ENCODE data around the gene OSBPL5. TPM values are rescaled to one million over a fixed set of nuclear protein-coding genes. Genes with fewer than 3 reads are reported as not detected.

OSBPL5 gene
- total and polyA plus RNA-seq, 4 experiments from 2014 or later: 0.75 to 5.2 (median 2.9) TPM

DNA sequence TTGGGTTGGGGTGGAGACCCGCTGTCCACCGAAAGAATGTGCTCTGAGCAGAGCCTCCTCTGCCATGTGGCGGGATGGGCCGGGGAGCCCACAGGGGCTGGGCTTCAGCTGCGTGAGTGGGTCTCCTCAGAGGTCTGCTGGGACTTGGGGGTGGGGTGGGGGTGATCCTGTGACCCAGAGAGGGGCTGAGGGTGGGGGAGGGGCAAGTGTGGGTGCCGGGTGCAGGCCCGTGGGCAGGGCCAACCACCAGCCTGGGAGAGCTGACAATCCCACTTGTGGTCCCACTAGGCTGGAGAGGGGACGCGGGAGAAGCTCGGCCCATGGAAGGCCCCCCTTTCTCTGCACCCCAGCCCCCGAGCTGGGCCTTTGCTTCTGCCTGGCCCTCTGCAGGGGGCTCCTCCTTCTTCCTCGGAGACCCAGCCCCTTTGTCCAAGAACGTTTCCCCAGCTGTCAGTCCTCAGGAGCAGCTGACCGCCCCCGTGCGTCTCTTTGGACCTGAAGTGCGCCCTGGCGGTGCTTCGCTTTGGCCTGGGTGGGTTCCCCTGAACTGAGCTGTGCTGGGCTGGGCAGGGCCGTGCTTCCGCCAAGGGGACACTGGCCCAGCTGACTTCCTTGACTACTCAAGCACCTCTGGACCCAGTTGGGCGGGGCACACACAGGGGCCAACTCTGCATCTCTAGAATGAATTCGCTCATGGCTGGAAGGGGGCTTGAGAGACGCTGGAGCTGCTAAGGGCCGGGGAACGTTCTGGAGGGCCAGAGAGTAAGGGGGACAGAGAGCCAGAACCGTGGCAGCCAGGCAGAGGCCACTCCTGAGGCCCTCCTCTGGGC lies 30.2 kb downstream of the OSBPL5 start:
- no peak overlapping the region for H3K27ac ChIP-seq (ENCODE audit: low read depth, low read length)
- no peak overlapping the region for H3K4me3 ChIP-seq (ENCODE audit: low read length in 2 of 2)
- Mint-ChIP-seq H3K4me1 (peaks cover 0 to 3% (median 0%) of the 10 kb centered on the region in 4 donors), H3K4me3 (no peak overlapping the region), H3K27ac (no peak overlapping the region), H3K27me3 (no peaks in the 10 kb centered on the region), H3K36me3 (no peaks in the 10 kb centered on the region), H3K9me3 (no peaks in the 10 kb centered on the region)
- H3K27me3 ChIP-seq (ENCODE audit: insufficient read depth, low read length): no peaks in the 10 kb centered on the region
- H3K9me3 ChIP-seq (ENCODE audit: control insufficient read depth in 1 of 2, low read length in 2 of 2): no peaks in the 10 kb centered on the region
- DNase-seq: no peak
- intact Hi-C loops (cut with micrococcal nuclease): no loop called here
- no peaks in the 10 kb centered on the region for H3K4me1 ChIP-seq (ENCODE audit: insufficient read depth, low read length)
- POLR2A ChIA-PET (ENCODE audit: partially characterized antibody): no interaction called here
- H3K36me3 ChIP-seq (ENCODE audit: insufficient read depth, low read length): no peaks in the 10 kb centered on the region
- CTCF ChIA-PET (ENCODE audit: partially characterized antibody): no interaction called here

DNA sequence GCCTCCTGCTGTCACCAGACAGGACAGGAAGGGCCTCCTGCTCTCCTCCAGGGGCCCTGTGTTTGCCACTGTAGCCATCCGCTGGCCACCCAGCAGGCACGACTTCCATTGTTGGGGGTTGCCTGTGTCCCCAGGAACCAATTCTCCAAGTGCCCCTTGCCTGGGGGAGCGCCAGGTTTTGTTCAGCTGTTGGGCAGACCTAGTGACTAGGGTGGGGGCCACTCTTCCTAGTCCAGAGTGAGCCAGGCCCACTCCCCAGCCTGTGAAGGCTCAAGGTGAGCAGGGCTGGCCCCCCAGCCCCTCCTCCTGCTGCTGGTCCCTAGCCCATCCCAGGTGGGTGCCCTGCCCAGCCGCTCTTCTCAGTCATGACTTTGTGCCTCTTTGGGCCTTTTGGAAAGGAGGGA lies 30.9 kb downstream of the OSBPL5 start:
- Histone ChIP-seq H3K4me3 (ENCODE audit: low read length in 2 of 2) (no peak overlapping the region), H3K27ac (ENCODE audit: low read depth, low read length) (no peak overlapping the region), H3K27me3 (ENCODE audit: insufficient read depth, low read length) (no peaks in the 10 kb centered on the region), H3K4me1 (ENCODE audit: insufficient read depth, low read length) (no peaks in the 10 kb centered on the region), H3K9me3 (ENCODE audit: control insufficient read depth in 1 of 2, low read length in 2 of 2) (no peaks in the 10 kb centered on the region), H3K36me3 (ENCODE audit: insufficient read depth, low read length) (no peaks in the 10 kb centered on the region)
- no peak overlapping the region for H3K4me3 Mint-ChIP-seq
- no peaks in the 10 kb centered on the region for H3K36me3 Mint-ChIP-seq
- no peaks in the 10 kb centered on the region for H3K9me3 Mint-ChIP-seq
- ChIA-PET CTCF (ENCODE audit: partially characterized antibody) (no interaction called here), POLR2A (ENCODE audit: partially characterized antibody) (no interaction called here)
- H3K27ac Mint-ChIP-seq: no peak overlapping the region
- no peaks in the 10 kb centered on the region for H3K27me3 Mint-ChIP-seq
- H3K4me1 Mint-ChIP-seq: peaks cover 0 to 3% (median 0%) of the 10 kb centered on the region in 4 donors
- no peak for DNase-seq
- intact Hi-C loops (cut with micrococcal nuclease): no loop called here

DNA sequence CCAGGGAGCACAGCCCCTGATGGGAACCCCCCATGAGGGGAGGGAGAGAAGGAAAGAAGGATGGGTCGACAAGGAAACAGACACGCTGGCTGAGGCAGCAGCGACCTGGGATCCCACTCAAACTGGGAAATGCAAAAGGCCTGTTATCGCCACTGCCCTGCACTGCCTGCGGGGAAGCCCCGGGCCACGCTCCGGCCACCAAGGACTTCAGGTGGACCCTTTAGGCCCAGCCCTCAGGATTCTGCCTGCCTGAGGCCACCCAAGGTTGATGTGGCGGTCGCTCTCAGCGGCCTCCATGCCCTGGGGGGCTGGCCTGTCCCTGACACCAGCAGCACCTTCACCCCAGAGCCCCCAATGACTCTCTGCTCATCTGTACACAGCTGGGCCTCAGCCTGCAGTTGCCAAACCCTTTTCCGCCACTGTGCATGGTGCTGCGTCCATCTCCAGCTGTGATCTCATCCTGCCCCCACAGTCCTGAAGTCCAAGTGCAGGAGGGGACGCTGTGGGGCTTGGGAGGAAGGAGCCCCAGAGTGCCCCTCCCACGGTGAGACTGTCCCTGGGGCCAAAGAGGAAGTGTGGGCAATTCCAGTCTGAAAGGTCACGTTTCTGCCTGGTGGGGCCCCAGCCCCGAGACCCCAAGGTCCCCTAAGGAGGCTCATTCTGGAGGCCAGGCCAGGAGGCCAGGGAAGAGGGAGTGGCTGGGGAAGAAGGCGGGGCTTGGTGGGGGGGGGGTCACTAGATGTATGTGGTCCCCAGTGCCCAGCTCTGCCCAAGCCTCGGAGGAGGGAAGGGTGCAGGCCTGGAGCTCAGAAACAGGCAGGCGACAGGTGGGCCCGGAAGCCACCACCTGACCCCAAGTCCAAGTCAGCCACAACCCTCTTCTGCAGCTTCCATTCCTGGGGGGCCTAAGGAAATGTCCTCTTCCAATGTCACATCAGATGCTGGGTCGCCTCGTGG lies 31.6 kb downstream of the OSBPL5 start:
- H3K27me3 Mint-ChIP-seq: no peaks in the 10 kb centered on the region
- H3K4me1 ChIP-seq (ENCODE audit: insufficient read depth, low read length): no peaks in the 10 kb centered on the region
- no peaks in the 10 kb centered on the region for H3K36me3 ChIP-seq (ENCODE audit: insufficient read depth, low read length)
- CTCF ChIA-PET (ENCODE audit: partially characterized antibody): no interaction called here
- no peak for DNase-seq
- H3K4me3 ChIP-seq (ENCODE audit: low read length in 2 of 2): no peak overlapping the region
- no peak overlapping the region for H3K27ac Mint-ChIP-seq
- H3K9me3 ChIP-seq (ENCODE audit: control insufficient read depth in 1 of 2, low read length in 2 of 2): no peaks in the 10 kb centered on the region
- H3K27ac ChIP-seq (ENCODE audit: low read depth, low read length): no peak overlapping the region
- no peak overlapping the region for H3K4me3 Mint-ChIP-seq
- no peaks in the 10 kb centered on the region for H3K9me3 Mint-ChIP-seq
- intact Hi-C loops (cut with micrococcal nuclease): no loop called here
- POLR2A ChIA-PET (ENCODE audit: partially characterized antibody): no interaction called here
- peaks cover 0 to 3% (median 0%) of the 10 kb centered on the region in 4 donors for H3K4me1 Mint-ChIP-seq
- H3K36me3 Mint-ChIP-seq: no peaks in the 10 kb centered on the region
- no peaks in the 10 kb centered on the region for H3K27me3 ChIP-seq (ENCODE audit: insufficient read depth, low read length)

DNA sequence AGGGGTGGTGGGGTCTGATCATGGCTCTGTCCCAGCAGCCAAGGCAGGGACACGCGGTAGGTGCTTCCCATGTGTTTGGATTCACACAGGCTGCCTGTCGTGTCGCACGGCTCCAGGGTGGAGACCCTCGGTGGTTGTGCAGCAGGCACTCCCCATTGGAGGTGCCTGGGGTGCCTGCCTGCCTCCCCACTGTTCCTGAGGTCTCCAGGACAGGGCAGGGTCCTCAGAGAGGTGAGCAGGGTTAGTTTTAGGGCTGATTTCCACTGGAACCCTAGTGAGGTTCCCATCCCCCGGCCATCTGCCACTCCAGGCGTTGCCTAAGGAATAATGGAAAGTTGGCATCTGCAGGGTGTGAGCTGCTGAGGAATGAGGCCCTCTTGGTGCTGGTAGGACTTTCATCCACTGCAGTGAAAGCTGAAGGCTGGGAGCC lies 32.3 kb downstream of the OSBPL5 start:
- Histone ChIP-seq H3K4me3 (ENCODE audit: low read length in 2 of 2) (no peak overlapping the region), H3K27me3 (ENCODE audit: insufficient read depth, low read length) (no peaks in the 10 kb centered on the region), H3K9me3 (ENCODE audit: control insufficient read depth in 1 of 2, low read length in 2 of 2) (no peaks in the 10 kb centered on the region), H3K36me3 (ENCODE audit: insufficient read depth, low read length) (no peaks in the 10 kb centered on the region), H3K27ac (ENCODE audit: low read depth, low read length) (no peak overlapping the region), H3K4me1 (ENCODE audit: insufficient read depth, low read length) (no peaks in the 10 kb centered on the region)
- ChIA-PET POLR2A (ENCODE audit: partially characterized antibody) (no interaction called here), CTCF (ENCODE audit: partially characterized antibody) (no interaction called here)
- Mint-ChIP-seq H3K27me3 (no peaks in the 10 kb centered on the region), H3K4me3 (no peak overlapping the region), H3K27ac (no peak overlapping the region), H3K9me3 (no peaks in the 10 kb centered on the region), H3K36me3 (no peaks in the 10 kb centered on the region), H3K4me1 (peaks cover 0 to 3% (median 0%) of the 10 kb centered on the region in 4 donors)
- DNase-seq: no peak
- intact Hi-C loops (cut with micrococcal nuclease): no loop called here

DNA sequence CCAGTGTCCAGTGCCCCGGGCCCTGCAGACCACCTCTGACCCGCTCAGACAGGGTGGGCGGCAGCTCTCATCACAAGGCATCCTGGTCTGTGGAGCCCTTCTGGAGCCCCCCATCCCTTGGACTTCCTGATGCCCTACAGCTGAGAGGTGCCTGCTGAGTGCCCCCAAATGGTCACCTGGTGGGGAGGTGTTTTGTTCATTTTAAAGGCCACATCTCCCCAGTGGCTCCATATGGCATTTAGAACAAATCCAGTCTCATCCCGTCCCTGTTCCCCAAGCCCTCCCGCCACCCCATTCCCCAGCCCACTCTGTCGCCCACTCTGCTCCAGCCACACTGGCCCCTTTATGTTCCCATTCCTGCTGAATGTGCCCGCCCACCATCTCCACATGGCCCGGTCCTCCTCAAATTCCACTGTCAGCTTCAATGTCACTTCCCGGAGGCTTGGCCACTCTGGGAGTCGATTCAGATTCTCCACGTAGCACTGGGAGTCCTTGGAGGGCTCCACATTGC lies 32.8 kb downstream of the OSBPL5 start:
- H3K4me3 ChIP-seq (ENCODE audit: low read length in 2 of 2): no peak overlapping the region
- Mint-ChIP-seq H3K4me1 (peaks cover 0 to 3% (median 0%) of the 10 kb centered on the region in 4 donors), H3K27ac (no peak overlapping the region), H3K27me3 (no peaks in the 10 kb centered on the region), H3K36me3 (no peaks in the 10 kb centered on the region), H3K4me3 (no peak overlapping the region), H3K9me3 (no peaks in the 10 kb centered on the region)
- H3K27ac ChIP-seq (ENCODE audit: low read depth, low read length): no peak overlapping the region
- POLR2A ChIA-PET (ENCODE audit: partially characterized antibody): no interaction called here
- intact Hi-C loops (cut with micrococcal nuclease): no loop called here
- DNase-seq: no peak
- CTCF ChIA-PET (ENCODE audit: partially characterized antibody): no interaction called here
- no peaks in the 10 kb centered on the region for H3K9me3 ChIP-seq (ENCODE audit: control insufficient read depth in 1 of 2, low read length in 2 of 2)
- no peaks in the 10 kb centered on the region for H3K36me3 ChIP-seq (ENCODE audit: insufficient read depth, low read length)
- H3K27me3 ChIP-seq (ENCODE audit: insufficient read depth, low read length): no peaks in the 10 kb centered on the region
- no peaks in the 10 kb centered on the region for H3K4me1 ChIP-seq (ENCODE audit: insufficient read depth, low read length)

DNA sequence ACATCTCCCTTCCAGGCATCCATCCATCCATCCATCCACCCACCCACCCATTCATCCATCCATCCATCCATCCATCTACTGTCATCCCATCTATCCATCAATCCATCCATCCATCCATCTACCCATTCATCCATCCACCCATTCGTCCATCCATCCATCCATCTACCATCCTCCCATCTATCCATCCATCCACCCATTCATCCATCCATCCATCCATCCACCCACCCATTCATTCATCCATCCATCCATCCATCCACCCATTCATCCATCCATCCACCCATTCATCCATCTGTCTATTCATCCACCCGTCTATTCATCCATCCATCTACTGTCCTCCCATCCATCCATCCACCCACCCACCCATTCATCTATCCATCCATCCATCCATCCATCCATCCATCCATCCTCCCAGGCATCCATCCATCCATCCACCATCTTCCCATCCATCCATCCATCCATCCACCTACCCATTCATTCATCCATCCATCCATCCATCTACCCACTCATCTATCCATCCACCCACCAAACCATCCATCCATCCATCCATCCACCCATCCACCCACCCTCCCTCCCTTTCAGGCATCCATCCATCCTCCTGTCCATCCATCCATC lies 33.7 kb downstream of the OSBPL5 start:
- intact Hi-C loops (cut with micrococcal nuclease): no loop called here
- H3K27ac Mint-ChIP-seq: no peak overlapping the region

More for the DNA sequence above, 33.7 kb downstream of the OSBPL5 start:
- no peaks in the 10 kb centered on the region for H3K36me3 Mint-ChIP-seq
- no peak for DNase-seq
- Histone ChIP-seq H3K36me3 (ENCODE audit: insufficient read depth, low read length) (no peaks in the 10 kb centered on the region), H3K9me3 (ENCODE audit: control insufficient read depth in 1 of 2, low read length in 2 of 2) (no peaks in the 10 kb centered on the region), H3K27me3 (ENCODE audit: insufficient read depth, low read length) (no peaks in the 10 kb centered on the region), H3K27ac (ENCODE audit: low read depth, low read length) (no peak overlapping the region), H3K4me3 (ENCODE audit: low read length in 2 of 2) (no peak overlapping the region), H3K4me1 (ENCODE audit: insufficient read depth, low read length) (no peaks in the 10 kb centered on the region)
- POLR2A ChIA-PET (ENCODE audit: partially characterized antibody): no interaction called here
- H3K4me1 Mint-ChIP-seq: peaks cover 0 to 3% (median 0%) of the 10 kb centered on the region in 4 donors
- CTCF ChIA-PET (ENCODE audit: partially characterized antibody): no interaction called here
- no peak overlapping the region for H3K4me3 Mint-ChIP-seq
- H3K27me3 Mint-ChIP-seq: no peaks in the 10 kb centered on the region
- no peaks in the 10 kb centered on the region for H3K9me3 Mint-ChIP-seq
